Measurements from ENCODE around the gene PCBP3.
"Not testable (repeated sequence)": the region's sequence is repeated elsewhere in the genome, so short reads cannot be mapped to it uniquely, and the experiment has no call there.

PCBP3 gene

DNA sequence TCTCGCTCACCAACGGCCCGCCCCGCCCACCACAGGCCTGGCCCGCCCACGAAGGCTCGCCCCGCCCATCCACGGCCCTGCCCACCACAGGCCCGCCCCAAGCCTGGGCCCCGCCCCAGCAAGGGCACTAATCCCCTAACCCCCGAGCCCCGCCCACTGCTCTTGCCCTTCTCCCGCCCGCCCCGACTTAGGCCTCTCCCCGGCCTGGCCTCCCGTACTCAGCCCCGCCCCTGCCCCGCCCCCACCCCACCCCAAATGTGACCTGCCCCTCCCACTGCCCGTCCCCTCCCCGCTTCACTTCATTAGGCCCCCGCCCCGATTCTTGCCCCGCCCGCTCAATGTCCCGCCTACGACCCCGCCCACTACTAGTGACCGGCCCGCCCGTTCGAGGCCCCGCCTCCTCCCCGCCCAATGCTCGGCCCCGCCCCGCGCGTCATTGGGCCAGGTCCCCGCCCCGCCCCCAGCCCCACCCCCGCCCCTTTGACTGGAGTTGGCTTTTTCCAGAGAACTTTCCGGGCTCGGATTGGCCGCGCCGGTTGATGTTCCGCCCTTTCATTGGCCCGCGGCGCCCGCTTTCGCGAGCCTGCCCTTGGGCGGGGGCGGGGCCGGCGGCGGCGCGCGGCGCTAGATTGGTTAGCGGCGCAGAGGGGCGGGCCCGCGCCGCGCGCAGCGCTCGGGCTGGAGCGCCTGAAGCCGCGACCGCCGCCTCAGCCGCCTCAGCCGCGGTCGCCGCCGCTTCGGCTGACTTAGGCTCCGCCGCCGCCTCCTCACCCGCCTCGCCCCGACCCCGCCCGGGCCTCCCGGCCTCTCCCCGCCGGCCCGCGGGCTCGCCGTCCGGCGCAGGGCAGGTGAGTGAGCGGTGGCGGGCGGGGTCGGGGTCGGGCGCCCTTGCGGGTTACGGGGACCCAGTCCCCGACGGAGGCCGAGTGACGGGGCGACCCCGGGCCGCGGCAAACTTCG, at the start of gene PCBP3:
Gene PCBP3 (plus strand): TSS at position 705 of the 960 bp plus-strand sequence. CDS start 206,361 bp downstream, outside the sequence.
- peak; percentile 95 to 99 (median 98) for DNase-seq (ENCODE audit: low read depth in 4 of 4, low spot score in 1 of 4)

DNA sequence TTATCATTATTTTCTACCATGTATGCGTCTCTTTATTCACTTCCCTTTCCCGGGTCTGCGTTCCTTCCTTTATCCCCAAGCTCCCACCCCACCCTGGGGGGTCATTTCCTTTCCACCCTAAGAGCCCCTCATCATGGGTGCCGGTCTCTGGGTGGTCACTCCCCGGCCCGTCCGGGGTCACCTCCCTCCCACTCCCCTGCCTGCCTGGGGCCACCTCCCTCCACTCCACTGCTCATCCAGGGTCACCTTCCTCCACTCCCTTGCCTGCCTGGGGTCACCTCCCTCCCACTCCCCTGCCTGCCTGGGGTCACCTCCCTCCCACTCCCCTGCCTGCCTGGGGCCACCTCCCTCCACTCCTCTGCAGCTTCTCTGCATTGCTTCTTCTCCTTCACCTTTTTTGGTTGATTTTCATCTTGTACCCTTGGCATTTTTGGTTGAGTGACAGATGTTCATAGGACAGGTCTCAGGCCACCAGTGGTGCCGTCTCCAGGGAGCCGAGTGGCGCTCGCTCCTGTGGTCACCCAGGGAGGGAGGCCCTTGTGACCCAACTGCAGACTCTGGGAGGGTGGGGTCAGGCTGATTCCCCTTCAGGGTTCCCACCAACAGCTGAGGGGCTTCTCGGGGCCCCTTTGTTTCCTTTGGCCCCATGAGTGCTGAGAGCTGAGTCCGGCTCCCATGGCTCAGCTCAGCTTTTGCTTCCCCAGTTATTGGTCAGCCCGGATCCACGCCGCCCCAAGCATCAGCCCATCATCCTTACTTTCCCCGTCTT, 48.6 kb upstream of the PCBP3 start:
- no peak for DNase-seq (ENCODE audit: low read depth in 4 of 4, low spot score in 1 of 4)

DNA sequence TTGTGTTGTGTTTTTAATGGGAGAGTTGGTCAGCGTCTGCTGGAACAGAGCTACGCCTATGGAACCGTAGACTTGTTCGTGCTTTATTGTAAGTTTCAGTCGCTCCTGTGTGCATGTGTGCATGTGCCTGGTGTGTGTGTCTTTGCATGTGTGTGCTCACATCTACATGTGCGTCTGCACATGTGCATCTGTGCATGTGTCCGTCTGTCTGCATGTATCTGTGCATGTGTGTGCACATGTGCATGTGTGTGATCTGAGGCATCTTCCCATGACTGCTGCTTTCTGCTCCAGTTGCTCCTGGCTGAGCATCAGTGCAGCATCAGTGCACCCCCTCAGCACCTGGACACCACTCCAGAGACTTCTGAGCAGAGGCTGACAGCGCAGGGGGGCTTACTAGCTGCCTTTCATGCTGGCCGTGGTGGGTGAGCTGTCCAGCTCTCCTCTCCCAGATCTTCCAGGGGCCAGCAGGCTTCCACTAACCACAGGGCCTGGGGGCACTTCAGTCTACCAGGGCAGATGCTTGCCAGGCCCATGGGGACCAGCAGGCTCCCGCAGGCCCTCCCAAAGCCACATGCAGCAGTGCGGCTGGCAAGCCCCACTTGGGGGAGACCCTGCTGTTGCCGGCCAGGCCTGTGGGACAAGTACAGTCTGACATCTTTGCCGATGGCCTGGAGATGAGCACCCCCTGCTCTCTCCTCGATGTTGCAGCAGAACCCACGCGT, 47.8 kb upstream of the PCBP3 start:
- no peak for DNase-seq (ENCODE audit: low read depth in 4 of 4, low spot score in 1 of 4)

DNA sequence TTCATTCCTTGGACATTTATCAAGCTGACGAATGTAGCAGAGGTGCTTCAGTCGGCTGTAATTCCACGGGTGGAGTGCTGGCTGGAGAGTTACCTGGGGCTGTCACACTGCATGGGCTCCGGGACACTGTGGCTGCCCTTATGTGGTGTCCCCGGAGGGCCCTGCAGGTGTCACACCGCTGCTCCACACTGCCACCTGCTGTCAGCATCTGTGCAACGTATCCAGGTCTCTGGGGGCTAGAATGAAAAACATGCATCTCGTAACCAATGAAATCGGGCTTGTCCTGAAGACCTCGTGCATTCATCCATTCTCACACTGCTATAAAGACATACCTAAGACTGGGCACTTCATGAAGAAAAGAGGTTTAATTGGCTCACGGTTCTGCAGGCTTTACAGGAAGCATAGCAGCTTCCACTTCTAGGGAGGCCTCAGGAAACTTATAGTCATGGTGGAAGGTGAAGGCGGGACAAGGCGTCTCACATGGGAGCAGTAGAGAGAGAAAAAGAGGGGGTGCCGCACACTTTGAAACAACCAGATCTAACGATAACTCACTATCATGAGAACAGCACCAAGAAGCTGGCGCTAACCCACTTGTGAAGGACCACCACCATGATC, 46.7 kb upstream of the PCBP3 start:
- peak; percentile 75 to 90 (median 77) for DNase-seq (ENCODE audit: low read depth in 4 of 4, low spot score in 1 of 4)

DNA sequence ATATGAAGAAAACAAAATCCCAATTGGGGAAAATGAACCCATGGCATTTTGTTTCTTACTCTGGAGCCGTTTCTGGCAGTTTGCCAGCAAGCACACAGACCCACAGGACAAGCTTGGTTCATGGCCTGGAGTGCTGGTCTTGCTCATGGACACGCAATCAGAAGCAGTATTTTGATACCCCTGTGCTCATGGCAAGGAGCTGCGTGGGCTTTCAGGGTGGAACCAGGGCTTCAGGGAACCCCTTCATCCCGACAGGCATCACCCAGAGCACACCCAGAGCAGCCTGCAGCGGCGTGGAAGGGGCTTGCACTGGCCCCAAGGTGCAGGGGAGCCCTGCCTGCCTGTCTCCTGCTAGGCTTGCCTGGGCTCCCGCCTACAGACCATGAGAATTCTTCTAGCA, 45.4 kb upstream of the PCBP3 start:
- DNase-seq (ENCODE audit: low read depth in 4 of 4, low spot score in 1 of 4), result no peak

DNA sequence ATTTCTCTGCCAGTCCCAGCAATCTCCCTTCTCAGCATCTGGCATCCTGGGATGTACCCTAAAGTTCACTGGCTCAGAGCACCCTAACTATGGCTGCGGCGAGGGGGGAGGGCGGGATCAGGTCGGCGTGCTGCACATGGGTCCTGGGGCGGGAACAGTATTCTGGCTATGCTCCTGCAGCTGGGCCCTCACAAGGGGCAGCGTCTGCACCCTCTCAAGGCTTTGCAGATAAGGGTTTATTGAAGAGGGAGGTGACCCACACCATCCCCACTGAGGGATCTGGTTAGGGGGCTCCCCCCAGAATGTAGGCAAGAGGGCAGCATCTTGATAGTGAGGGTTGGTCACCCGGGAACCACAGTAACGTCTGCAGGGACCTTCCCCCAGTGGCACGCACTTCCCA, 44.9 kb upstream of the PCBP3 start:
- DNase-seq (ENCODE audit: low read depth in 4 of 4, low spot score in 1 of 4), result no peak

DNA sequence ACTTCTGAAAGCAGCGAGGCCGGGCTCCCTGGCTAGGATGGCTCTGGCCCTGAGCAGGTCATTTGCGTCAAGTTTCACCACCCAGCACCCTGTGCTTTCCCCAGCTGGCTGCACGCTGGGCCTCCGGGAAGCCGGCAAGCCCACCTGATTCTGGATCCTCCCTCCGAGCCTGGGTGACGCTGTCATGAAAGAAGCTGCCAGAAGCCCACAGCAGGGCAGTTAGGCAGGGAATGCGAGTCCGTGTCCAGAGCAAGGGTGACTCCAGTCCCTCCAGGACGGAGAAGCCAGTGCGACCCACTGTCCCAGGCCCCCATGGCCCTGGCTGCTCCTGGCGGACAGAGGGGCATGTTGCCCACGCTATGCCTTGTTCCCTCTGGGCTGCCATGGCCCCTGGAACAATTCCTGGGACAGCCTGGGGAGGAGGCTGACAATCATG, 44.4 kb upstream of the PCBP3 start:
- no peak for DNase-seq (ENCODE audit: low read depth in 4 of 4, low spot score in 1 of 4)

DNA sequence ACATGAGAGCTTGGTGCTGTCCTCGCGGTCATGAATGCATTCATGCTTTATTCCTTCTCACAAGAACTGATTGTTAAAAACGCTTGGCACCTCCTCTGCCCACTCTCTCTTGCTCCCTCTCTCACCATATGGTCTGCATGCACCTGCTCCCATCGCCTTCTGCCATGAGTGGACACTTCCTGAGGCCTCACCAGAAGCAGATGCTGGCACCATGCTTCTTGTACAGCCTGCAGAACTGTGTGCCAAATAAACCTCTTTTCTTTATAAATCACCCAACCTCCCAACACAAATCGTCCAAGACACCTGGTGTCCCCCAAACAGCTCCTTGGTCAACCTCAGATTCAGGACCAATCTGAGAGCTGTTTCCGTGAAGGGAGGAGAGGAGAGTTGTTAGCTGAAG, 43.3 kb upstream of the PCBP3 start:
- no peak for DNase-seq (ENCODE audit: low read depth in 4 of 4, low spot score in 1 of 4)

DNA sequence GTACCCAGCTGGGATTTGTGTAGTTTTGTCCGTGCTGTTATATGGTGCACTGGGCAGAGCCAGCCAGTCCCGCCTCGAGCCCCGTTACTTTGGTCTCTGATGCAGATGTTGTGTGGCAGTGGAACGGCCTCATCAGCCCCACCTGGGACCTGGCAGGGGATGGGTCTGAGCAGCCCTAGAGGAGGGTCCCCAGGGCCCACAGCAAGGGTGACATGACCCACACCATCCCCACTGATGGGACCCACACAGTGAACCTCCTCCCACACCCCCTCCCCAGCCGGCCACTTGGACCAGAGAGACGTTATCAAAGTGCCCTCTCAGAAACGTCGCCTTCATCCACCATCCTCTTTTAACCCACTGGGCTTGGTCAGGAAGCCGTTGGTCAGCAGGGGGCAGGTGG, 42.0 kb upstream of the PCBP3 start:
- no peak for DNase-seq (ENCODE audit: low read depth in 4 of 4, low spot score in 1 of 4)

DNA sequence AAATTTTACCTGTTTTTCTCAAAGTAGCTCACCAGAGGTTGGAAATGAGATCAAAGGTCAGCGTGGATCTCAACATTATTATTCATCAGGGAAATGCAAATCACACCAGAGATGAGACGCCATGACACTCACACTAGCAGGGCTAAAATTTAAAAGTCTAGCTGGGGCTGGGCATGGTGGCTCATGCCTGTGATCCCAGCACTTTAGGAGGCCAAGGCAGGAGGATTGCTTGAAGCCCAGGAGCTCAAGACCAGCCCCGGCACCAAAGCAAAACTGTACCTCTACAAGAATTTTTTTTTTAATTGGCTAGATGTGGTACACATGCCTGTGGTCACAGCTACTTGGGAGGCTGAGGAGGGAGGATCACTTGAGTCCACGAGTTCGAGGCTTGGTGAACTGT, 41.4 kb upstream of the PCBP3 start:
- DNase-seq (ENCODE audit: low read depth in 4 of 4, low spot score in 1 of 4), result no peak

DNA sequence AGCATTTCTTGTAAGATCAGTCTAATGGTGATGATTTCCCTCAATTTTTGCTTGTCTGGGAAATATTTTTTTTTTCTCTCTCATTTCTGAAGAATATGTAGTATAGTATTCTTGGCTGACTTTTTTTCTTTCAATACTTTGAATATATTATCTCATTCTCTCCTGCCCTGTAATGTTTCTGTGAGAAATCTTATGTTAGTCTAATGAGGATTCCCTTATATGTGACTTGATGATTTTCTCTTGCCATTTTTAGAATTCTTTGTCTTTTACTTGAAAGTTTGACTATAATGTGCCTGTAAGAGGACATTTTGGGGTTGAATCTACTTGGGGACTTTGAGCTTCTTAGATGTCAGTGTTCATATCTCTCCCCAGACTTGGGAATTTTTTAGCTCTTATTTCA, 40.0 kb upstream of the PCBP3 start:
- DNase-seq (ENCODE audit: low read depth in 4 of 4, low spot score in 1 of 4), result no peak

DNA sequence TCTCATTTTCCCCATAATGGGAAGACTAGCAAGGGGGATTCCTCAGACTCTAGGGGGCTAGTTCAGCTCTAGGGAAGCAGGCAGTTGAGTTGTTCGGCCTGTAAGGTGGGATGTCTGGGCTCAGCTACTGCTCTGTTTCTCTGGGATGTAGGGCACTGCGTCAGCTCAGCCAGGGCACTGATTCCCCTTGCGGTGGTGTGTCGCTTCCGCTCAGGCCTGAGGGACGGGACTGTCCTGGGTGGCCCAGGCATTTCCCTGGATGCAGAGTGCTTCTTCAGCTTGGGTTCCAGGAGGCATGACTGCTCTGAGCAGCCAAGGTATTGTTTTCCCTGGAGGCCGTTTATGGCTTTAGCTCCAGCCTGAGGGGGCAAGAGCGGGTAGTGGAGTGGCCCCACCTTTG, 38.8 kb upstream of the PCBP3 start:
- DNase-seq (ENCODE audit: low read depth in 4 of 4, low spot score in 1 of 4), result not testable (repeated sequence)

DNA sequence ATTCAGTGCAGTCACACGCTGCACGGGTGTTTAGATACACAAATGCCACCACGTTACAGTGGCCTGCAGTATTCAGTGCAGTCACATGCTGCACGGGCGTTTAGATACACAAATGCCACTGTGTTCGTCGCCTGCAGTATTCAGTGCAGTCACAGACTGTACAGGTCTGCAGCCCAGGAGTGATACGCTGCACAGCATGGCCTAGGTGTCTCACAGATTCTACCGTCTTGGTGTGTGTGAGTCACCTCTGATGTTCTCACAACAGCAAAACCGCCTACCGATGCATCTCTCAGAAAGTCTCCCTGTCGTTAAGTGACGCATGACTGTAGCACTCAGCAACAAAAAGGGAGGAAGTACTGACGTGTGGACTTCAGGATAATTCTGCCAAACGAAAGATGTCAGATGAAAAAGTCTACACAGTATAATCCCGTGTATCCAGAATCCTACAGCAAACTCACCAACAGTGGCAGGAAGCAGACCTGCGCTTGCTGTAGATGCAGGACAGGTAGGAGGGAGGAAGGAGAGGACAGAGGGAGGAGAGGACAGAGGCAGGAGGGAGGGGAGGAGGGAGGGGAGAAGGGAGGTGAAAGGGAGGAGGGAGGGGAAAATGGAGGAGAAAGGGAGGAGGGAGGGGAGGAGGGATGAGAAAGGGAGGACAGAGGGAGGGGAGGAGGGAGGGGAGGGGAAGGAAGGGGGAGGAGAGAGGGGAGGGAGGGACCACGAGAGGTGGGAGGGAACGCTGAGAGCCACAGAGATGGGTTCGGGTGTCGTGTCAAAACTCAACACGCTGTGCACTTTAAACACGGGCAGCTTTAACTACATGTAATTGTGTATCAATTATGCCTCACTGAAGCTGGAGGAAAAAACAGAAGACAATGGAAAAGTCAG, 36.3 kb upstream of the PCBP3 start:
- DNase-seq (ENCODE audit: low read depth in 4 of 4, low spot score in 1 of 4), result peak in 2 of 4 experiments; percentile 29 to 40

DNA sequence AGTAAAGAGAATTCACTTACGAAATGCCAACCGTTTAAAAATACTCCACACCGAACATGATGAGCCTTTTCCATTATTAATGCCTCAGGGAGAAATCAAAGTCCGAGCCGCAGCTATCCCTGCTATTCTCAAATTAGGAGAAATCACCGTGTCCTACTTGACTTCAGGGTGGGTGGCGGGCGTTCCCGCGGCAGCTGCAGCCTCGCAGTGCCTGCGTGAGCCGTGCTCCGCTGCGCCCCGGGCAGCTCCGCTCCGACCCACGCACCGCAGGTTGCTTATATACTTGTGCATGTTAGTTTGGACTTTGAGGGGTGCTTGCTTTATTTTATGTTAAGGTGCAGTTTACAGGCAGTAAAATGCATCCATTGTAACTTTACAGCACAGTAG, 35.6 kb upstream of the PCBP3 start:
- DNase-seq (ENCODE audit: low read depth in 4 of 4, low spot score in 1 of 4), result no peak

DNA sequence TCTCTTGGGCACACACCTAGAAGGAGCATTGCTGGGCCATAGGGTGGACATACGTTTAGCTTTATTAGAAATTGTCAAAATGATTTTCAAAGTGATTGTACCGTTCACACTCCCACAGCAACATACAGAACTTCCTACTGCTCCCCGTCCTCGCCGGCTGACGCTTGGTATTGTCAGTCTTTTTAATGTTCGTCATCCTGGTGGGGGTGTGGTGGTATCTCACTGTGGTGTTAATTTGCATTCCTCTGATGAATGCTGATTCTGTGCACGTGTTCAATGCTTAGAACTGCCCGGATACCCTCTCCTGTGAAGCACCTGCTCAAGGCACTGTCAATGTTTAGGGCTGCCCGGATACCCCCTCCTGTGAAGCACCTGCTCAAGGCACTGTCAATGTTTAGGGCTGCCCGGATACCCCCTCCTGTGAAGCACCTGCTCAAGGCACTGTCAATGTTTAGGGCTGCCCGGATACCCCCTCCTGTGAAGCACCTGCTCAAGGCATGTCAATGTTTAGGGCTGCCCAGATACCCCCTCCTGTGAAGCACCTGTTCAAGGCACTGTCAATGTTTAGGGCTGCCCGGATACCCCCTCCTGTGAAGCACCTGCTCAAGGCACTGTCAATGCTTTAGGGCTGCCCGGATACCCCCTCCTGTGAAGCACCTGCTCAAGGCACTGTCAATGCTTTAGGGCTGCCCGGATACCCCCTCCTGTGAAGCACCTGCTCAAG, 34.6 kb upstream of the PCBP3 start:
- DNase-seq (ENCODE audit: low read depth in 4 of 4, low spot score in 1 of 4), result not testable (repeated sequence)

DNA sequence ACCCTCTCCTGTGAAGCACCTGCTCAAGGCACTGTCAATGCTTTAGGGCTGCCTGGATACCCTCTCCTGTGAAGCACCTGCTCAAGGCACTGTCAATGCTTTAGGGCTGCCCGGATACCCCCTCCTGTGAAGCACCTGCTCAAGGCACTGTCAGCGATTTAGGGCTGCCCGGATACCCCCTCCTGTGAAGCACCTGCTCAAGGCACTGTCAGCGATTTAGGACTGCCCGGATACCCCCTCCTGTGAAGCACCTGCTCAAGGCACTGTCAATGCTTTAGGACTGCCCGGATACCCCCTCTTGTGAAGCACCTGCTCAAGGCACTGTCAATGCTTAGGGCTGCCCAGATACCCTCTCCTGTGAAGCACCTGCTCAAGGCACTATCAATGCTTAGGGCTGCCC, 33.9 kb upstream of the PCBP3 start:
- DNase-seq (ENCODE audit: low read depth in 4 of 4, low spot score in 1 of 4), result not testable (repeated sequence)

DNA sequence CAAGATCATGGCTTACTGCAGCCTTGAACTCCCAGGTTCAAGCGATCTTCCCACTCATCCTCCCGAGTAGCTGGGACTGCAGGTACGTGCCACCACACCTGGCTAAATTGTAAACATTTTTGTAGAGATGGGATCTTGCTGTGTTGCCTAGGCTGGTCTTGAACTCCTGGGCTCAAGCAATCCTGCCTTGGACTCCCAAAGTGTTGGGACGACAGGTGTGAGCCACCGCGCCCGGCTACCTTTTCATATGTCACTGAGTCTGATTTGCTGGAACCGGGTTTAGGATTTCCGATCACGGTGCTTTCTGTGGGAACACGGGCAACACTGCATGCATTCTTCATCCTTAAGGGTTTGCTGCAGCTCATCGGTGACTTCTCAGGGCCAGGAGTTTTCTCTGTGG, 32.2 kb upstream of the PCBP3 start:
- no peak for DNase-seq (ENCODE audit: low read depth in 4 of 4, low spot score in 1 of 4)

DNA sequence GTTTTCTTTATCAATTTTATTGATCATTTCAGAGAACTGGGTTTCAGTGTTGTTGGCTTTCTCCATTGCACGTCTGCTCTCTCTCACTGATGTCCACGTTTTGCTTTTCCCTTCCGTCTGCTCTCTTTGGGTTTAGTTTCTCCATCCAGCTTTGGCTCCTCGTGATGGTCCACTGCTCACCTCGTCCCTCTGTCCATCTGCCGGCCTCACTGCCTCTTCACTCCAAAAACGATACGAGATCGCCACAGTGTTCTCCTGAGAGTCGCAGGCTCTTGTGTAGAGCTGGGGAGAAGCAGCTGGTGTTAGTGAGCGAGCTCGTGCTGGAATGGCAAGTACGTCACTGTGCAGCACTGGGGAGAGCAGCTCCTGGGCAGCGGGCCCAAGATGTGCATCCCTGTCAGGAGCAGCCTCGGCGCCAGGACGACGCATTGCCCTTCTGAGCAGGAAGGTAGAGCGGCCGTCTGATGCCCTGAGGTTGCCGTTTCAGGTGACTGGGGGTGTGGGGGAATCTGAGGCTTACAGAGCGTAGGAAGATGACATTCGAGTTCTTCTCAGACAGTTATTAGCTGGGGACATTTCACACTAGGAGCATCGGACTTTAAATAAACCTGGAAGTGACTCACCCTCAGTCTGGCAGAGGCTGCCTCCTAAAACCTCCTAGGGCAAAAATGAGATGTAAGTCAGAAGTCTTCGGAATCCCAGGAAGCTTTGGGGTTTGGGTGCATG, 31.4 kb upstream of the PCBP3 start:
- no peak for DNase-seq (ENCODE audit: low read depth in 4 of 4, low spot score in 1 of 4)

DNA sequence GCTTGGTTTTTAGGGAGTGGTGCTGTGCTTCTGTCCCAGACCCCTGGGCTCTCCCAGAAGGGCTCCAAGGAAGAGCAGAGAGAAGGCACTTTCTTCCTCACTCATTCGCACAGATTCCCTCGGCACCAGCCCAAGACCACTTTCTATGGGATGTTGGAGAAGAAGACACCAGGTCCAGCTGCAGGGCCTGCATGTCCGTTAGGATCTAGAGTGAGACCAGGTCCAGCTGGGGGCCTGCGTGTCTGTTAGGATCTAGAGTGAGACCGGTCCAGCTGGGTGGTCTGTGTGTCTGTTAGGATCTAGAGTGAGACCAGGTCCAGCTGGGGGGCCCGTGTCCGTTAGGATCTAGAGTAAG, 30.9 kb upstream of the PCBP3 start:
- not testable (repeated sequence) for DNase-seq (ENCODE audit: low read depth in 4 of 4, low spot score in 1 of 4)
